ENCODE results near the gene ICAM1. TPM values are rescaled to one million over a fixed set of nuclear protein-coding genes. Genes with fewer than 3 reads are reported as not detected.

The ICAM1 gene
- total RNA-seq, 1 donor from 2014 or later, result 3.3 TPM

GRCh38 chr19:10266706-10267105, 4.2 kb upstream of the ICAM1 start:
- Mint-ChIP-seq H3K27ac (no peak overlapping the region), H3K36me3 (no peaks in the 10 kb centered on the region), H3K27me3 (peaks cover 34% of the 10 kb centered on the region), H3K4me1 (ENCODE audit: unreplicated experiment) (no peaks in the 10 kb centered on the region), H3K9me3 (no peaks in the 10 kb centered on the region), H3K4me3 (no peak overlapping the region)
- TF ChIP-seq, protein P1, sequence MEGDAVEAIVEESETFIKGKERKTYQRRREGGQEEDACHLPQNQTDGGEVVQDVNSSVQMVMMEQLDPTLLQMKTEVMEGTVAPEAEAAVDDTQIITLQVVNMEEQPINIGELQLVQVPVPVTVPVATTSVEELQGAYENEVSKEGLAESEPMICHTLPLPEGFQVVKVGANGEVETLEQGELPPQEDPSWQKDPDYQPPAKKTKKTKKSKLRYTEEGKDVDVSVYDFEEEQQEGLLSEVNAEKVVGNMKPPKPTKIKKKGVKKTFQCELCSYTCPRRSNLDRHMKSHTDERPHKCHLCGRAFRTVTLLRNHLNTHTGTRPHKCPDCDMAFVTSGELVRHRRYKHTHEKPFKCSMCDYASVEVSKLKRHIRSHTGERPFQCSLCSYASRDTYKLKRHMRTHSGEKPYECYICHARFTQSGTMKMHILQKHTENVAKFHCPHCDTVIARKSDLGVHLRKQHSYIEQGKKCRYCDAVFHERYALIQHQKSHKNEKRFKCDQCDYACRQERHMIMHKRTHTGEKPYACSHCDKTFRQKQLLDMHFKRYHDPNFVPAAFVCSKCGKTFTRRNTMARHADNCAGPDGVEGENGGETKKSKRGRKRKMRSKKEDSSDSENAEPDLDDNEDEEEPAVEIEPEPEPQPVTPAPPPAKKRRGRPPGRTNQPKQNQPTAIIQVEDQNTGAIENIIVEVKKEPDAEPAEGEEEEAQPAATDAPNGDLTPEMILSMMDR (conservative IDR thresholded peaks at IDR 0.05), result no peak
- DNase-seq (ENCODE audit: extremely low spot score, unreplicated experiment), result no peak

- H3K4me3 Mint-ChIP-seq, result no peak overlapping the region
- no peaks in the 10 kb centered on the region for H3K9me3 Mint-ChIP-seq
- no peak overlapping the region for H3K27ac Mint-ChIP-seq
- H3K27me3 Mint-ChIP-seq, result peaks cover 46% of the 10 kb centered on the region
- DNase-seq (ENCODE audit: extremely low spot score, unreplicated experiment), result no peak
- TF ChIP-seq, protein P1 (conservative IDR thresholded peaks at IDR 0.05), result no peak
- H3K4me1 Mint-ChIP-seq (ENCODE audit: unreplicated experiment), result no peaks in the 10 kb centered on the region
- no peaks in the 10 kb centered on the region for H3K36me3 Mint-ChIP-seq
These were observed 2.8 kb upstream of the ICAM1 start for GRCh38 chr19:10268071-10268470.

- peak; percentile 87 for DNase-seq (ENCODE audit: extremely low spot score, unreplicated experiment)
- no peak overlapping the region for H3K27ac Mint-ChIP-seq
- no peaks in the 10 kb centered on the region for H3K4me1 Mint-ChIP-seq (ENCODE audit: unreplicated experiment)
- no peaks in the 10 kb centered on the region for H3K36me3 Mint-ChIP-seq
- H3K27me3 Mint-ChIP-seq, result peaks cover 52% of the 10 kb centered on the region
- no peaks in the 10 kb centered on the region for H3K9me3 Mint-ChIP-seq
- H3K4me3 Mint-ChIP-seq, result peak overlapping the region; percentile 71
- TF ChIP-seq, protein P1 (conservative IDR thresholded peaks at IDR 0.05), result peak; percentile 97
These were observed 1.4 kb upstream of the ICAM1 start for GRCh38 chr19:10269333-10270179.

- Mint-ChIP-seq H3K4me1 (ENCODE audit: unreplicated experiment) (no peaks in the 10 kb centered on the region), H3K36me3 (no peaks in the 10 kb centered on the region), H3K27ac (no peak overlapping the region), H3K4me3 (peak overlapping the region; percentile 52), H3K27me3 (peaks cover 56% of the 10 kb centered on the region), H3K9me3 (no peaks in the 10 kb centered on the region)
- TF ChIP-seq, protein P1 (conservative IDR thresholded peaks at IDR 0.05), result no peak
- no peak for DNase-seq (ENCODE audit: extremely low spot score, unreplicated experiment)
These were observed 722 bp upstream of the ICAM1 start for GRCh38 chr19:10270180-10270615.

GRCh38 chr19:10271543-10272086, 695 bp downstream of the ICAM1 start:
- peaks cover 56% of the 10 kb centered on the region for H3K27me3 Mint-ChIP-seq
- no peak overlapping the region for H3K27ac Mint-ChIP-seq
- no peaks in the 10 kb centered on the region for H3K4me1 Mint-ChIP-seq (ENCODE audit: unreplicated experiment)
- H3K9me3 Mint-ChIP-seq, result no peaks in the 10 kb centered on the region
- H3K36me3 Mint-ChIP-seq, result no peaks in the 10 kb centered on the region
- peak overlapping the region; percentile 54 for H3K4me3 Mint-ChIP-seq
- TF ChIP-seq, protein P1 (conservative IDR thresholded peaks at IDR 0.05), result no peak
- DNase-seq (ENCODE audit: extremely low spot score, unreplicated experiment), result no peak

Data from type B pancreatic cell (in vitro differentiated cells).